GOT3 (cell line): Measurements from ENCODE around the gene PKLR.
"Not testable (repeated sequence)": the region's sequence is repeated elsewhere in the genome, so short reads cannot be mapped to it uniquely, and the experiment has no call there.

Experiments
- DNase-seq: peaks from one replicate; lab custom pipeline; 2025; ENCODE audit warnings: mixed read lengths; lab: John Stamatoyannopoulos, UW

PKLR gene

DNA sequence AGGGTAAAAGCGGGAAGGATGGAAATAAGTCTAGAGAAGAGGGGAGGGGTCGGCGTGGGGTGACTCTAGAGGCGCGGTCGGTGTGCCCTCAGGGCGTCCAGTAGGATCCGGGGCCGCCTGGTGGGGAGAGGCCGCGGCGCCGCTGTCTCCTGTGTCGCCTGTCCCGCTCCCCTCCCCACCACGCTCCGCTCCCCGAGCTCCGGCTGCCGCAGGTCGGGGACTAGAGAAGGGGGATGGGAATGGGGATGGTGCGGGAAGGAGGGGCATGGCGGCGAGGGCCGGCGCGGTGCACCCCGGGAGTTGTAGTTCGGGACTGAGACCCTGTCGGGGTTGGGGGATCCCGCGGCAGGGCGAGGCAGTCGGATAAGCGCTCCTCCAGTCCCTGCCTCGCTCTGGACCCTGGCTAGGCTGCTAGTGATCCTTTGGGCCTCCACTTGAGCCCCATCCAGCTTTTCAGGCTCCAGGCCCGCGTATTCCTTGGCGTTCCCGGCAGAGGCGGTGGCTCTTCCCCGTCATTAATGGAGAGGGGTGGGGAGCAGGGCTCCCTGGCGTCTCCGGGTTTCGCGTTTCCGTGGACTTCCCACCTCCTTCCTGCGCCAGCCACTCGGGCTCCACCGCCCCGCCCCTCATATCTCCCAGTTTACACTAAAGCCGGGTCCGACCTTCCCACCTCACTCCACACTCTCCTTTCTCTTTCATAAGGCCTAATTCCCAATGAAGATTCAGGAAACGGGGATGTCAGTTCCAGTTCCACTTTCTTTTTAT is 45.8 kb downstream of the PKLR start, which contains the start of gene ENTREP3:
TSS of gene ENTREP3 (minus strand) at position 241 of the 765 bp plus-strand sequence. CDS start 606 bp downstream, outside the sequence.
- DNase-seq, result no peak

DNA sequence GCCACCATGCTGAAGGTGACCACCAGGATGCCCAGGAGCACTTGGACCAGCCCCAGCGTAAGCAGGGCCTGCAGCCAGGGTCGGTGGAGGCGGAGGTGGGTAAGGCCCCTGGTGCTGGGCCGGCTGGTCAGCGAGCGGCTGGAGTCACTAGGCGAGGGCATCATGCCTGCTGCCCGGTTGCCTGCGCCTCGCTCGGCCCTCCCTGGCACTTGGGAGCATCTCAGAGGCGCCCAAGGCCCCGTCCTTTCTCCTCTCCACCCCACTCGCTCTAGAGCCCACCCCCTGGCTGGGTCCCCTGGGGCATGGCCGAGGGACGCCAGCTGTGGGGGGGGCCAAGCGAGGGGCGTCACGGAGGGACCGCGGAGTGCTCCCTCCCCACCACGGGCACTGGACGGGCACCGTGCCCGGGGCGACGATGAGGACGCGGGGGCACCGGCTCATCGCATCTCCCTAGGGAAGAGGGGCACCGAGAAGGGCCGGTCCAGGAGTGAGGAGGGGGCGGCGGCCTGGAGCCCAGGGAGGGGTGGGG is 46.5 kb downstream of the PKLR start:
- DNase-seq, result no peak

DNA sequence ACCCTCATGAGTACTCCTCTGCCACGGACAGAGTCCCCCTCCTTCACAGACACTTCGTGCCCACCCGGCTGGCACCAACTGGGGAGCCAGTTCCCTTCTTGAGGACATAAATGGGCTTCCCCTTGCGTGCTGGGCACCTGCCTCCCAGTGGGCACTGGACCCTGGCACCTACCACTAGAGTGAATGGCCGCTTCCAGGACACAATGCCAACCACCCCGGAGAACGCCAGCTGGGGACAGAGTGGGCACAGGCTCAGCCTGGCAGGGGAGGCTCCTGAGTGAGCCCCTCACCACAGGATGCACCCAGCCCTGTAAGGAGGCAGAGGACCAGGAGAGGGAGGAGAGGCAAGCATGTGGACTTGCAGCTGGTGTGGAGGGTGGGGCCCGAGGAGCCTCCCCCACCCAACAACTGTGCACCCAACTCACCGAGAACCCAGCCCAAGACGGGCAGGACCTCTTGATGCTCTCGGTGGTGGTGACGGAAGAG is 47.0 kb downstream of the PKLR start:
- DNase-seq, result no peak

DNA sequence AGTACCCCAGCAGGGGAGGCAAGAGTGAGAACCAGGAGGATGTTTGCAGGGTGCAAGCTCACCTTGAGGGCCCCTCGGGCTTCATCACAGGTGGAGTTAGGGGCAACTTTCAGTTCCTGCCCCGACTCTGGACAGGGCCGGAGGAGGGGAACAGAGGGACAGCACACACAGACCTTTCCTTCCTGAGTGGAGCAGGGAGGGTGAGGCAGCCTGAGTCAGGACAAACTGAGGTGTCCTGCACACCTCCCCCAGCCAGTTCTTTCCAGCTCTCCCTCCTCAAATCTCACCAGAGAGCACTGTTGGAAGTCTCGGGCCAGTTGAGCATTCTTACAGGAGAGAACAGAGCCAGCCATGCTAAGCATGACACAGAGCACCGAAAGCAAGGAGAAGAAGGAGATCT is 47.4 kb downstream of the PKLR start:
- DNase-seq, result no peak

DNA sequence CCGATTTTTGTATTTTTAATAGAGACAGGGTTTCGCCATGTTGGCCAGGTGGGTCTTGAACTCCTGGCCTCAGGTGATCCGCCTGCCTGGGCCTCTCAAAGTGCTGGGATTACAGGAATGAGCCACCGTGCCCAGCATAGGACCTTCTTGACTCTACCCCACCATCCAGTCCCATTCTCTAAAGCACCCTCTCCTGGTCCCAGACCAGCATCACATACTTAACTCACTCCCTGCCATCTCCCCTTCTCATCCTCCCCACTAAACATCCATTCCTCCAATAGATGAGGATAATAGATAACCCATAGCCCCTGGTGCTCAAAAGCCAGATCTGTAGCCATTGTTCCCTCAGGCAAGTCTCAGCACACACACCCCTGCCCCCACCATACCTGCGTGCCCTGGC is 48.0 kb downstream of the PKLR start:
- DNase-seq, result no peak

DNA sequence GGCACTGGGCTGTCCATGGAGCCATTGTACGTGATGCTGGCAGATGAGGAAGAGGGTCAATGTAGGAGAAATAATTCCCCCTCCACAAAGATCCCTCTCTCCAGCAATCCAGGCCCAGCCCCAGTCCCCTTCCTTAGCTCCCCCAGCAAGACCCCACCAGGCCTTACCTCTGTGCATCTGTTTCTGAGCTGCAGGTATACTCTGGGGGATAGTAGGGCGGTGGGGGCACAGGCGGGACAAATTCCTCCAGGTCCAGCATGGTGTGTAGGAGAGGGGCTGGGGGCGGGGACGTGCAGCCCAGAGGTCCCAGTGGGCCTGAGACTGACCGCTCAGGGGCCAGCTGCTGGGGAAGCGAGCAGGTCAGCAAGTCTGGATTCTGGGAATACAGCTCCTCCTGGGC is 49.7 kb downstream of the PKLR start:
- no peak for DNase-seq

DNA sequence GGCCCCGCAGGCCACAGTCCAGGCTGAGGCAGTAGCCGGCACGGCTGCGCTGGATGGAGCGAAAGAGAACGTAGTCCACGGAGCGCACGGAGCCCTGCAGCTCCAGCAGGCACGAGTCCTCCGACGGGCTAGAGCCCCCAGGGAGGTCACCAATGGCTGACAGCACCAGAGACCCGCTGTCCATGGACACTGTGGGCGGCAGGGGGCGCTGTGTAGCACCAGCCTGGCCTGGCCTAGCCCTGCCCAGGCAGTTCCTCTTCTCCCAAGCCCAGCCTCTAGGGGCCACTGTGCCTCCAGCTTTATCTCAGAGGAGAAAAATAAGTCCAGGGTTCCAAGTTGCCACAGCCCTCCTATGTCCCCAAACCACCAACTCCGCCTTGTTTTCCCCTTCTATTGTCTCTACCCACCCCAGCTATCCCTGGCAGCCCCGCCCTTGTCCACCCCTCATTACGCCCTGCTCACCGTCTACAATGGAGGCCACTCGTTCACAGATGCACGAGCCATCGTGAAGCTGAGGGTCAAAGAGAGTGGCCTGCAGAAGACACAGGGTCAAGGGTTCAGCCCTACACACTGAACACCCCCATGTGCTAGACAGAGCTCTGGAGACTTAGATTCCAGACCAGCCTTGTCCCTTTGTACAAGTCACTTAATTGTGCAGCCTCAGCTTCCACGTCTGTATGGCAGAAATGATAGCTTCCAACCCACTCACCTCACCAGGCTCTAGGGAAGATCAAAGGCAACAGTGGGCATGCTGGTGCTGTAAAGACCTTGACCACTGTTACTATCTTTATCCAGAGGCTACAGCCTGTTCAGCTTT is 50.4 kb downstream of the PKLR start:
- peak; percentile 65 for DNase-seq

DNA sequence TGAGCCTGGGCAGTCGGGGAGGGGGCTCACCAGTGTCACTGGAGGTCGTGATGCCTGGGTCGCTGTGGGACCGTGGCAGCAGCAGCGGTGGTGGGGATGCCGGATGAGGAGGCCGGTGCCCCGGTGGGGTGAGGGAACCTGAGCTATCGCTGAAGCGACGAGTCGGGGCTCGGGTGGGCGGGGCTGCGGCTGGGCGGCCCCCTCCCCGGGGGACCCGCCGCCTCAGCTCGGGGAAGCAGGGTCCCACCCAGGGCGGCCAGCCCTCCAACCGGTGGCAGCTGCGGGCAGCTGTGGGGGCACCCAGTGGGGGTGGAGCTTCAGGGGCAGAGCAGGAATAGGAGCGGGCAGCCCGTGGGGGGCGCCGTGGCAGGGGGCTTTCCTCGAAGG is 51.0 kb downstream of the PKLR start:
- no peak for DNase-seq

DNA sequence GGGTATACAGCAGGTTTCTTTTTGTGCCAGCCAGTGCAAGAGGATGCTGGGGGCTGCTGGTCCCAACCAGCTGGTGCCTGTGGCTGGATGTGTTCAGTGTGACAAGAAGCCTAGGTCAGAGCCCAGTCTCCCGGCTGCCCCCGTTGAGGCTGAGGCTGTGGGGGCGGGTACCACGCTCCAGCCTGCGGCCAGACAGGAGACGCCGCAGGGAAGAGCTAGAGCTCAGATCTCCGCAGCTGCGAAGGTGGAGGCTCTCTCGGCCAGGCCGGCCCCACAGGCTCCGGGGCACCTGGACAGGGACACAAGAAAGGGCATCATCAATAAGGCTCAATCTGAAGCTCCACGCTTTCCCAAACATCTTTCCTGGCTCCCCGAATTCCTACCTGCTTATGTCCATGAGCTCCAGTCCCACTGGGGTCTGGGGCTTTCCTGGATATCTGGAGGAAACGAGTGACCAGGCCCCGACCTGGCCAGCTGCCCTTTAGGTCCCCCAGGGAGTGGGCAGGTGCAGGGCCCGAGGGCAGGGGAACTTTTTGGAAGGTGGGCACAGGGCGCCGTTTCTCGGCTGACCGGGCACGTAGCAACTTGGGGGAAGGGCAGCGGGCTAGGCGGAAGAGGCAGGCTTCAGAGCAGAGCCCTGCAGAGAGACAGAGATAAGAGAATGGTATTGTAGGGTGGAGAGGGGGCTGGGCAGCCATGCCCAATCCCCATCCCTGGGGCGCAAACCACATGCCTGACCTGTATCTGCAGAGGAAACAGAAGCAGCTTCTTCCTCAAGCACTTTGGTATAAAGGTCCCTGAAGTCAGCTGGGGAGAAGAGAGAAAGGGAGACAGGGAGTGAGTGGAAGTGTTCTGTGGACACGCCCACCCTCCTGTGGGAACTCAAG is 53.3 kb downstream of the PKLR start:
- no peak for DNase-seq

DNA sequence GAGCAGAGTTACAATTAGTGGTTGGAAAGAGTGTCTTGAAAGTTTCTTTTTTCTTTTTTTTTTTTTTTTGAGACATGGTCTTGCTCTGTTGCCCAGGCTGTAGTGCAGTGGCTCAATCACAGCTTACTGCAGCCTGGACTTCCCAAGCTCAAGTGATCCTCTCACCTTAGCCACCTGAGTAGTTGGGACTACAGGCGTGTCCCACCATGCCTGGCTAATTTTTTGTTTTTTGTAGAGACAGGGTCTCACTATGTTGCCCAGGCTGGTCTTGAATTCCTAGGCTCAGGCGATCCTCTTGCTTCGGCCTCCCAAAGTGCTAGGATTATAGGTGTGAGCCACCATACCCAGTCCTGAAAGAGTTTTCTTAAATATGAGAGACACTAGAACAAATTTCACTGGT is 54.4 kb downstream of the PKLR start:
- DNase-seq, result not testable (repeated sequence)

DNA sequence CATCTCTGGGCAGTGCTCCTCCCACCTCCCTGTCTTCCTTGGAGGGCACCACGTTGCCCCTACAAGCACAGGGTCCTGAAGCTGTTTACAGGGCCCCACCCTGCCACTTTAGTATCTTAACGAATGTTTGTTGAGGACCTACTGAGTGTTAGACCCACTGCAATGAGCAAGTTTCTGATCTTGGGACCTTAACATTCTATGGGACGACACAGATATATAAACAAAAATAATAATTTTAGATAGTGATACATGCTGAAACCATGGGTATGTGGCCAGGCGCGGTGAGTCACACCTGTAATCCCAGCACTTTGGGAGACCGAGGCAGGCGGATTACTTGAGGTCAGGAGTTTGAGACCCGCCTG is 56.1 kb downstream of the PKLR start:
- DNase-seq, result no peak

DNA sequence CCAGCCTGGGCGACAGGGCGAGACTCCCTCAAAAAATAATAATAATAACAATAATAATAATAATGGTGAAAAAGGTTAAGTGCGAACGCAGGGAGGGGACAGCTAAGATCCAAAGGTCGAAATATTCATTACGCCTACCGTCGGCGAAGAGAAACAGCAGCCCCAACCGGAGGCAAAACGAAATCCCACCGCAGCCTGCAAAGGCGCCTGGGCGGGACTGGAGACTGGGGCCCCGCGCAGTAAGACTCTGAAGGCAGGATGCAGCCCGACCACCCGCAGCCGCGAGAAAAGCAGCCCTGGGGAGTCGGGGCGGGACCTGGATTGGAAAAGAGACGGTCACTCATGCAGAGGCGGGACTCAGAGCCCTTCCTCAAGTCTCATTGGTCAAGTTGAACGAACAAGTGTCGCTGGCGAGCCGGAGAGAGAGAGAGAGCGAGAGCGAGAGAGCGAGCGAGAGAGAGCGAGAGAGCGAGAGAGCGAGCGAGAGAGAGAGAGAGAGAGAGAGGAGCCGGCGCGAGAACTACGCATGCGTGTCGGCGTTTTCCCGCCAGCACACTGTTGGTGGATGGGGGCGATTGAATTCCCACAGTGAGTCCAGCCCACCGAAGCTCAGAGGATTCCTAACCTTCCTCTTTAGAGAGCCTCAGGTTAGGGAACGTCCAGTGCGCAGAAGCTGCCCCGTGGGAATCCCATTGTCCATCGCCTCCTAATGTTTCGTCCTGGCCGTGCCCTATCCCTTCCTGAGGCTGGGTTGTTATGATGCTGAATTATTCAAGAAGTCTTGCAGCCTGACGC is 56.7 kb downstream of the PKLR start:
- DNase-seq, result peak; percentile 76

DNA sequence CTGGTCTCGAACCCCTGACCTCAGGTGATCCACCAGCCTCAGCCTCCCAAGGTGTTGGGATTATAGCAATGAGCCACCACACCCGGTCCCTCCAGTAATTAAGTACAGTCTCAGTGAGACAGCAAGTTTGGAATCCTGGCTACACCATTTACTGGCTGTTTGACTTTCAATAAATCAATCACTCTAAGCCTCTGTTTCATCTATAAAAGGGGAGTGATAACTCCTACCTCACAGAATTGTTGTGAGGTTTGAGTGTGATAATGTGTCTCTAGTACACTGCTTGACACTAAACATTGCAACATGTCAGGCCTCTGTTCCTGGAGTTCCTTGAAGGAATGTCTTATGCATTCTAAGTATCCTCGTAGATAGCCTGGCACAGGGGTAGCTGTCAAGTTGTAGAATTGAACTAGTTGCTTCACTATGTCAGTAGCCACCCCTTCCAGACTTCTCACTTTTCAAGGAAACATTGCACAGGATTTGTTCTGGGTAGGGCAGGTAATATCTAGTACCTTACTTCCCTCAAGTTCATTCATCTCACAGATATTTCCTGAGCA is 58.4 kb downstream of the PKLR start:
- DNase-seq, result no peak

DNA sequence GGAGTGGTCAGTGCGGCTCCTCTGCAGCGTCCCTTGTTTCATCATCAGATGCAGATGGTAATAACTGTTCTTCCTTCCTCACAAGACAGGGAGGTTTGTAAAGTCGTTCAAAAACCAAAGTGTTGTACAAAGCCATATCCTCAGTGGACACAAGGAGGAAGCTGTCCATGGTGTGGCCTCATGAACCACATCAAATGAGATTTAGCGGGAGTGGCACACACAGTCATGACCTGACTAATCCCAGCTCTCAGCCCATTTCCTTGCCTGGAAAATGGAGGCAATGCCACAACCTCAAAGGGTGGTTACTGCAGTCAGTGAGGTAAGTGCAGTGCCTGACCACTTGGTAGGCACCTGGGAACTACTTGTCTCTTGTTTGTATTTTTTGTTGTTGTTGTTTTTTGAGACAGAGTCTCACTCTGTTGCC is 59.4 kb downstream of the PKLR start:
- no peak for DNase-seq

DNA sequence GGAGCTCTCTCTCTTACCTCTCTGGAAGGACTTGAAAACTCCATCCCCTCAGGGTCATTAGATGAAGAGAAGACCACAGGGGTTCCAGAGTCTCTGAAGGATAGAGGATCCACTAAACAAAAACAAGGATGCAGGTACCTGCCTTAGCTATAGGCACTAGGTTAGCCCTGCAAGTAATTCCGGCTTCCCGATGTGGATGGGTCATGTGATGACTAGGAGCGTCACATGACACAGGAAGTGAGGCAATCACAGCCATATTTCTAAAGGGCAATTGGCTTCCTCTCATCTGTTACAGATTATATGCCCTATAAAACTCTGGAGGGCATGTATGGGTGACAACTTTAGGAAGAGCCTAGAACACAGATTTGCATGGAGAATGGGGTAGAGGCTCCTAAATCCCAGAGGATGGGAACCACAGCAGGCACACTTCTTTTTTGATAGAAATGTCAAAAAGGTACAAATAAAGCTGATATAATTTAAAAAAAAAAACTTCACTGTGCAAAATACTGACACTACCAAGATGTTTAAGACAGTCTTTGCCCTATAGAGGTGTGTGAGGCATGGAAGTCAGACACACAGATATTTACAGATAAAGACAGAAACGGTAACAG is 60.1 kb downstream of the PKLR start:
- DNase-seq, result no peak
